Tibial nerve (tissue), 4 donors: ENCODE measurements around the gene SGPL1.

Experiments used
- EP300 ChIP-seq, 2 donors: sonication (generic); formaldehyde crosslinking; IDR thresholded peaks; one replicate each; pipeline ENCODE4 v1.6.1; 2017; ENCODE audit warnings: antibody characterized with exemption in 2 of 2, mild to moderate bottlenecking in 1 of 2
- POLR2A ChIP-seq, 2 donors: fragments of 450-650 bp; IDR thresholded peaks; one replicate each; pipeline ENCODE4 v1.6.1; 2017; ENCODE audit warnings: antibody characterized with exemption in 2 of 2, mild to moderate bottlenecking in 2 of 2, moderate library complexity in 2 of 2
- TF ChIP-seq, protein P1 (sequence below), 5 experiments: fragments of 200-600 bp in 3 of 5; fragments of 450-650 bp in 2 of 5; sonication (generic) in 3 of 5; IDR thresholded peaks; one replicate each; pipeline ENCODE4 v1.5.1; 2016 to 2019; ENCODE audit warnings: antibody characterized with exemption in 5 of 5, mild to moderate bottlenecking in 3 of 5, moderate library complexity in 2 of 5

- TF ChIP-seq, protein P1, sequence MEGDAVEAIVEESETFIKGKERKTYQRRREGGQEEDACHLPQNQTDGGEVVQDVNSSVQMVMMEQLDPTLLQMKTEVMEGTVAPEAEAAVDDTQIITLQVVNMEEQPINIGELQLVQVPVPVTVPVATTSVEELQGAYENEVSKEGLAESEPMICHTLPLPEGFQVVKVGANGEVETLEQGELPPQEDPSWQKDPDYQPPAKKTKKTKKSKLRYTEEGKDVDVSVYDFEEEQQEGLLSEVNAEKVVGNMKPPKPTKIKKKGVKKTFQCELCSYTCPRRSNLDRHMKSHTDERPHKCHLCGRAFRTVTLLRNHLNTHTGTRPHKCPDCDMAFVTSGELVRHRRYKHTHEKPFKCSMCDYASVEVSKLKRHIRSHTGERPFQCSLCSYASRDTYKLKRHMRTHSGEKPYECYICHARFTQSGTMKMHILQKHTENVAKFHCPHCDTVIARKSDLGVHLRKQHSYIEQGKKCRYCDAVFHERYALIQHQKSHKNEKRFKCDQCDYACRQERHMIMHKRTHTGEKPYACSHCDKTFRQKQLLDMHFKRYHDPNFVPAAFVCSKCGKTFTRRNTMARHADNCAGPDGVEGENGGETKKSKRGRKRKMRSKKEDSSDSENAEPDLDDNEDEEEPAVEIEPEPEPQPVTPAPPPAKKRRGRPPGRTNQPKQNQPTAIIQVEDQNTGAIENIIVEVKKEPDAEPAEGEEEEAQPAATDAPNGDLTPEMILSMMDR (IDR thresholded peaks at IDR 0.05) = no peak
- TF ChIP-seq POLR2A (IDR thresholded peaks at IDR 0.05) (no peak), EP300 (IDR thresholded peaks at IDR 0.05) (no peak)
These were observed 56.5 kb downstream of the SGPL1 start for GRCh38 chr10:70872291-70872690.
